Measurements from ENCODE around the gene TRMT10A.
"Not testable (repeated sequence)": the region's sequence is repeated elsewhere in the genome, so short reads cannot be mapped to it uniquely, and the experiment has no call there.

Gene TRMT10A

GRCh38 chr4:99540277-99540939 is 23.4 kb downstream of the TRMT10A start:
- no peak for DNase-seq

- DNase-seq: no peak
Observed at GRCh38 chr4:99537674-99538073, 26.2 kb downstream of the TRMT10A start.

DNA sequence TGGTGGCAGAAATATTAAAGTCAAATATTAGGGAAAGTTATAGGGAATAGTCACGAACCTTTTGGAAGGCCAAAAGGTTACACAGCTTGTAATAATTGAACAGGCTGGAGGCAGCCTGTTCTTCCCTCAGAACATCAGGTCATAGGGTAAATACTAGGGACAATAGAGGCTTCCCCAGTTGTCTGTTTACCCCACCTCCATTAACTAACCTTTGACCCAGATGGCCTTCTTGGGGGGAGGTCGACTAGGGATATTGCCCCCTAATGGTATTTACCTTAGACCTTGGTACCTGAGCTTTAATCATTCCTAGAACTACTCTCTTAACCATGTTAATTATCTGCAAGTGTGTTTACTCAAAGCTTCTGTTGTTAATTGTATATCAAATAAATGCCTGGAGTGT is 27.0 kb downstream of the TRMT10A start:
- no peak for DNase-seq

GRCh38 chr4:99536271-99536670 is 27.6 kb downstream of the TRMT10A start:
- no peak for DNase-seq

DNA sequence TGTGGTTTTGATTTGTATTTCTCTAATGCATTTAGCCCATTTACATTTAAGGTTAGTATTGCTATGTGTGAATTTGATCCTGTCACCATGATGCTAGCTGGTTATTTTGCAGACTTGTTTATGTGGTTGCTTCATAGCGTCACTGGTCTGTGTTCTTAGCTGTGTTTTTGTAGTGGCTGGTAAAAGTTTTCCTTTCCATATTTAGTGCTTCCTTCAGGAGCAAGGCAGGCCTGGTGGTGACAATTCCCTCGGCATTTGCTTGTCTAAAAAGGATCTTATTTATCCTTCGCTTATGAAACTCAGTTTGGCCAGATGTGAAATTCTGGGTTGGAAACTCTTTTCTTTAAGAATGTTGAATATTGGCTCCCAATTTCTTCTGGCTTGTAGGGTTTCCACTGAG is 29.1 kb downstream of the TRMT10A start:
- DNase-seq: not testable (repeated sequence)

DNA sequence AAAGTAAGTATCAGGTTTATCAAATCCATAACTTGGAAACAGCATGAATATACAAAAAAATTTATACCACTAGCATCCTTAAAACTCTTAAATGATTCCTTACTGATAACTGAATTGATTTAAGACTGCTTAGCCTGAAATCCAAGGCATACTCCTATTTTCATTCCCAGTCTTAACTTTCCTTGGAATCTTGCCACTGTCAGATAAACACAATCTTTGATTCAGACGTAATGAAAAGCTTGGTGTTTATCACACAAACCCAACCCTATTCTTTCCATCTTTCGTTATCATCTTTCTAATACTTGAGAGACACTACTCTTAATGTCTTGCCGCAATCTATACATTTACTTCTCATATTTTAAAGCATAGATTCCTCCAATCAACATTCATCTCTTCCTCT is 33.9 kb downstream of the TRMT10A start:
- DNase-seq: no peak

- DNase-seq: no peak
Observed at GRCh38 chr4:99529228-99529627, 34.6 kb downstream of the TRMT10A start.

- DNase-seq: no peak
Observed at GRCh38 chr4:99518601-99519295, 45.1 kb downstream of the TRMT10A start.

- DNase-seq: no peak
Observed at GRCh38 chr4:99510721-99511120, 53.1 kb downstream of the TRMT10A start, which contains the start of gene C4orf17. TSS of gene C4orf17 (plus strand) at chr4:99511021. CDS start at chr4:99513082, 2,061 bp downstream.

DNA sequence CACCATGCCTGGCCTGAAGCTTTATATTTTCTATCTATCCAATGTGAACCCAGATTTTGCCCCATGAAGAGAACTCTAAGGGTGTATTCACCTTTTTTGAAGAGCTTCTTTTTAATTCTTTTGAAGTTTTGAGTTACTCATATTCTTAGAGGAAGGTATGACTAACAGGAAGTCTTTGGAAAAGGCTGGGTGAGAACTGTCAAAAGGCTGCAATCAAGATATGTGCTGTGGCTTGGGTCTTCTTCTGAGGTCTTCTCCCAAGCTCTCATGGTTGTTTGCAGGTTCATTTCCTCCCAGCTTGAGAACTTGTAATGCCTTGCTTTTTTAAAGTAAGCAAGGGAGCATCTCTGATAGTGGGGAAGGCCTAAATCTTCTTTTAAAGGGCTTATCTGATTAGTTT is 56.1 kb downstream of the TRMT10A start:
- no peak for DNase-seq

DNA sequence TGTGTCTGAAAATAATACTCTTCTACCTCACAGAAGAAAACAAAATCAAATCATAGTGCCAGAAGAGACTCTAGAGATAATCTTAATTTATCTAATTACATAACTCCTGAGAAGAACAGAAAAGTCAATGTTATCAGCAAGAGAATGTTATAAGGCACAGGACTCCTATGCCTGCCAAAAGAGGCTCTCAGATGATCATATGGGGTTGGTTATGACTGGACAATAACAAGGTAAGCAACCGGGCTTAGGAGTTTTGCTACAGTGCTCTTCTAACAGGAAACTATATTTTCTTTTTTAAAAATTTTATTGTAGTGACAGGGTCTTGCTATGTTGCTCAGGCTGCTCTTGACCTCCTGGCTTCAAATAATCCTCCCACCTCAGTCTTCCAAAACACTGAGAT is 56.5 kb downstream of the TRMT10A start:
- no peak for DNase-seq

GRCh38 chr4:99506781-99507180 is 57.1 kb downstream of the TRMT10A start:
- no peak for DNase-seq

DNA sequence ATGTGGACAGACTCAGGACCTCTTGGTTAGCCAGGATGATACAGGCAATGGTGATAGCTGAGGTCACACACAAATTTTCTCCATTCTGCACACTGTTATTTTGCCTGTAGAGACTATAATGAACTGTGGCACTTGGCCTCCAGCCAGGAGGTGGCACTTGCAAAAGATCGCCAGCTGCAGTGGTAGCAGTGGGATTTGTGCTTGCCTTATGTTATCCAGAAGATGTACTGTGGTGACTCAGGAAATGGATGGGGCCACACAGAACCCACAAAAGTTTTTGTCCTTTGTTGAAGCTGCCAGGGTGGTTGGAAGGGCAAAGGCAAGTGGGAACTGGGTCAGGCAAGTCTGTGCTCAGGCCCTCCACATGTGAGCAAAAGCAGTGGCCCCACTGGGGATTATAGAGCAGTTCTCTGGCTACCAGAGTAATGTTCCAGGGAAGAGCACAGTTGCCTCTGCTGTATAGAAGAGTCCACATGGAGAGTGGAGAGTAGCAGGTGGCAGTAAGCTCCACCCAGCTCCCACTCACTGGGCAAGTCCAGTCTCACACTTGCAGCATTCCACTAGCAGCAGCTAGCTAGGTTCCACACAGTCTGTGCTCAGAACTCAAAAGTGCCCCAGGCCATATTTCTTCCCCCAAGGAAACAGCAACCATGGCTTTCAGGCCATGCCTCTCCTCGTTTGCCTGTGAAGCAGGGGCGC is 58.9 kb downstream of the TRMT10A start:
- DNase-seq: no peak

Measured in NCI-H1436 treated with DMSO at 0.1 percent for 48 hours (cell line).